Measurements from ENCODE around the gene ASPDH. TPM values are rescaled to one million over a fixed set of nuclear protein-coding genes. Genes with fewer than 3 reads are reported as not detected.

The ASPDH gene
- total RNA-seq, 1 experiment from 2014 or later: not detected

DNA sequence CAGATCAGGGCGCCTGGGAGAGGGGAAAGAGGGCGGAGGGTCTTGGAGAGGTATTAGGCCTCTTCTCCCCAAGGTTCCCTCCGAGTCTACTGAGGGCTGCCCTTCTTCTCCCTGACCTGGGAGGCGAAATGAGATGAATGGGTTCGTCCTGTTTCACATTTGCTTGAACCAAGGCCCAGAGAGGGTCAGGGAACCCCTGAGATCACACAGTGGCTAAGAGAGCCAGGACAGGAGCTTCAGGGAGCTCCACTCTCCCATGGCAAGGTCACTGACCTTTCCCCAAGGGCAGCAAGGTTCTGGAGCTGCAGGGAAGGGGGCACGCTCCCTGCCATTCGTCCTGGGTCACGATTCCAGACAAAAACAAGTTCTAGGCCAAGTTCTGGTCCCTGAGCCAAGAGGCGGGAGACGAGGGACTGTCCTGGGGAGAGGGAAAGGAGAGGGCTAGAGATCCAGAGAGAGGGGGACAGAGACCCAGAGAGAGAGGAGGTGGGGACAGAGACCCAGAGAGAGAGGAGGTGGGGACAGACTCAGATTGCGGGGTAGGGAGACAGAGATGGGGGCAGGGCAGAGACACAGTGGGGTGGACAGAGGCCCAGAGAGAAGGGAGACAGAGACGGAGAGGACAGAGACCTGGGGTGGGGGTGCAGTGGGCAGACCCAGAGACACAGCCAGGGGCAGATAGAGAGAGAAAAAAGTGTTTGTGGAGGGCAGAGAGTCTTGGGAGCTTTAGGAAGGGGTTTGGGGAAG, 541 bp downstream of the ASPDH start:
- no peaks in the 10 kb centered on the region; the same call in 1 of the 2 replicates for H3K27me3 ChIP-seq (ENCODE audit: control insufficient read depth, insufficient read depth, low read length)
- H3K36me3 ChIP-seq (replicated peaks; ENCODE audit: control insufficient read depth, insufficient read depth, low read length): no peaks in the 10 kb centered on the region
- peak; percentile 33 for DNase-seq
- no peak overlapping the region for H3K4me3 ChIP-seq (ENCODE audit: insufficient read depth, low read depth, low read length)

DNA sequence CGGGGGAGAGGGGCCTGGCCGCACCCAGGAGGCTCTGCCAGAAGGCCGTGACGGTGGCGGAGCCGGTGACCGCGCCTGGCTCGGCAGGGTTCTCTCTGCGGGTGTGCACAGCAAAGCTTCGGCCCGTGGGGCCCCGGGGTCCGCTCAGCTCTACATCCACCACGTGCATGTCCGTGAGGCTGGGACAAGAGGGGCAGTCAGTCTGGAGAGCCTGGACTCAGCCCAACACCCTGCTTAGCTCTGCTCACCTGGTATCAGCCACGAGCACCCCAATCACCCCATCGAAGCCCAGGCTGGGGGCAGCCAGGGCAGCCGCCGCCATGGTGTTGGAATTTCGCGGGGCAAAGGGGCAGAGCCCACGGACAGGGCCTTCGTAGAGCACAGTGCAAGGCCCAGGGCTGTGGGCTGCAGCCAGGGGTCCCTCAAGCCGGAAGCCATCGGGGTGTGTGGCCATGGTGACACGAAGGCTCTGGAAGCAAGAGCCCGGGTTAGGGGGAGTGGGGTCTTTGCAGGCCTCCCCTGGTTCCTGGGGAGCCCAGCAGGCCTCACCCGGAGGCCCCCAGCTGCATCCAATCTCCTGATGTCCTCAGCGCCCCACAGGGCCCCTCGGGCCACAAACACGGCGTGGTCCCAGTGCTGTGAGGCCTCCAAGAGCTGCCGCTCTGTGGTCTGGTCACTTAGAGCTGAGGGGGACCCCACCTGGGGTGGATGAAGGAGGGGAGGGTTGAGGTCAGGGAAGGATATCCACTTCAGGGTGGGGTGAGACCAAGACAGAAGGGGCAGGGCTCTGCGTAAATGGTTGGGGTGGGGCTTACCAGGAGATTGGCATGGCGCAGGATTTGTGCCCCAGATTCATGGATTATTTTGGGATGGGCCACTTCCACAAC, 1.4 kb downstream of the ASPDH start:
- H3K27me3 ChIP-seq (ENCODE audit: control insufficient read depth, insufficient read depth, low read length): no peaks in the 10 kb centered on the region; the same call in 1 of the 2 replicates
- H3K36me3 ChIP-seq (replicated peaks; ENCODE audit: control insufficient read depth, insufficient read depth, low read length): no peaks in the 10 kb centered on the region
- peak; percentile 58 for DNase-seq
- H3K4me3 ChIP-seq (ENCODE audit: insufficient read depth, low read depth, low read length): no peak overlapping the region

DNA sequence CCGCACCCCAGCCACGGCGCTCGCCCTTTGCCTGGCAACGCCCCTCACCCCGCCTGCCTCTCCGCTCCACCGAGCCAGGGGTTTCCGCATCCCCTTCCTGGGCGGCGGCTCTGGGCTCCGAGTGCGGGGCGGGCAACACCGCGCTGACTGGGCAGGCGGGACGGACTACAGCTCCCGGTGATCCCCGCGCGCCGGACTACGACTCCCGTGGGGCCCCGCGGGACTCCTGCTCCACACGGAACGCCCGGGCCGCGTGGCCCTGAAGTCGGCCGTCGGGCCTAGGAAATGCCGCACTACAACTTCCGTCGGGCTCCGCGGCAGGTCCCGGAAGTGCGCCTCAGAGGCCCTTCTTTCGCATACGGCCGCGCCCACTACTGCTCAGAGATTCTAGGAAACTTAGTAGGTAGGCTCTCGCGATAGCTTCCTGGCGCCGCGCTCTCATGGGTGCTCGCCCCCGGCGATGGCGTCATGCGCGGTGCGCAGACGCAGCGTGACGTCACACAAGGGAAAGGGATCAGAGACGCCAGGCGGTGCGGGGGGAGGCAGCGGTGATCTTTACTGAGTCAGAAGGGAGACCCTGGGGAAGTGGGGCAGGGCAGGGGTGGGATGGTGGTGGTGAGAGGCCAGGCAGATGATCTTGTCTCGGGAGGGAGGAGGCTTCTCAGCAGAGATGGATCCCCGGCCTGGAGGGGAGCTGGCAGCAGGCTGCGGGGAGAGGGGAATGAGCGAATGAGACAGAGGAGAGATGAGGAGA, 2.5 kb downstream of the ASPDH start, which contains the start of gene JOSD2:
TSS of gene JOSD2 (minus strand) at position 123 of the 754 bp plus-strand sequence. CDS start 760 bp downstream, outside the sequence.
- DNase-seq: peak; percentile 98
- no peaks in the 10 kb centered on the region; the same call in 1 of the 2 replicates for H3K27me3 ChIP-seq (ENCODE audit: control insufficient read depth, insufficient read depth, low read length)
- H3K36me3 ChIP-seq (replicated peaks; ENCODE audit: control insufficient read depth, insufficient read depth, low read length): no peaks in the 10 kb centered on the region
- peak within 1 kb of the TSS; percentile 59 for H3K4me3 ChIP-seq (ENCODE audit: insufficient read depth, low read depth, low read length)

DNA sequence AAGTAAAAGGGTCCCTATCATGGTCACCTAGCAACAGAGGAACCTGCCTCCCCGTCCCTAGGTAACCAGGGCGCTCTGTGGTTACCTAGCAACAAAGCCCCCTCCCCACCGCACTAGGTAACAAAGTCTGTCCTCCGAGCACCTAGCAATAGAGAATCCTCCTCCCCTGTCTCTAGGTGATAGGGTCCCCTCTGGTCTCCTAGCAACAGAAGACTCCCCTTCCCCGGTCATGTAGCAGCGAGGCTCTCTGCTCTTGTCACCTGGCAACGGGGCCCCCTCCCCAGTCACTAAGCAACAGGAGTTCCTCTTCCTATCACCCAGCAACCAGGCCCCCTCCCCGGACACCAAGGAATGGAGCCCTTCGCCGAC, 3.0 kb downstream of the ASPDH start:
- Histone ChIP-seq H3K36me3 (replicated peaks; ENCODE audit: control insufficient read depth, insufficient read depth, low read length) (no peaks in the 10 kb centered on the region), H3K4me3 (ENCODE audit: insufficient read depth, low read depth, low read length) (peak overlapping the region; percentile 59), H3K27me3 (ENCODE audit: control insufficient read depth, insufficient read depth, low read length) (no peaks in the 10 kb centered on the region; the same call in 1 of the 2 replicates)
- DNase-seq: peak; percentile 97

DNA sequence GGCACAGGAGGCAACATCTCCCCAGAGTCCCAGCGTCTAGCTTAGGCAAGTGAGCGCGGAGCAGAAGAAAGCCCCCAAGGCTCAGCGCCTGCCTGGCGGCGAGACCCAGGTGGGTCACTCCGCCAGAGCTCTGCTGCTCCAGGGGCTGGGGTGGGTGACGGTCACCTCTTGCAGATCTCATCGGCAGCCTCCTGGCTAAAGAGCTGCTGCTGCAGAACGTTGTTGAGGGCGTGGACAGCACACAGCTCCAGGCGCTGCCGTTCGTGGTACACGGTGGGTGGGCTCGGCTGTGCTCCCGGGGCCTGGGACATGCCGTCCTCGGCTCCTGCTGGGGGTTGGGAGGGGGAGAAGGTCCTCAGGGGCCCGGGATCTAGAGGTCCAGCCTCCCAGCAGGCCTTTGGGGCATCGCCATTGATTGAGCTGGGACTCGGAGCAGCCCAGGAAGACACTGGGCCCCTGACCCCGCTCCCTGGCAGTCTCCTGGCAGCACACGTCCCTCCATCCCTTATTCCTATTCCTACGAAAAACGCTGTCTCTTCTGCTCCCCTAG, 3.5 kb downstream of the ASPDH start:
- no peak for DNase-seq
- Histone ChIP-seq H3K4me3 (ENCODE audit: insufficient read depth, low read depth, low read length) (peak overlapping the region; percentile 59; the same call in 1 of the 2 replicates), H3K27me3 (ENCODE audit: control insufficient read depth, insufficient read depth, low read length) (no peaks in the 10 kb centered on the region; the same call in 1 of the 2 replicates), H3K36me3 (replicated peaks; ENCODE audit: control insufficient read depth, insufficient read depth, low read length) (no peaks in the 10 kb centered on the region)

DNA sequence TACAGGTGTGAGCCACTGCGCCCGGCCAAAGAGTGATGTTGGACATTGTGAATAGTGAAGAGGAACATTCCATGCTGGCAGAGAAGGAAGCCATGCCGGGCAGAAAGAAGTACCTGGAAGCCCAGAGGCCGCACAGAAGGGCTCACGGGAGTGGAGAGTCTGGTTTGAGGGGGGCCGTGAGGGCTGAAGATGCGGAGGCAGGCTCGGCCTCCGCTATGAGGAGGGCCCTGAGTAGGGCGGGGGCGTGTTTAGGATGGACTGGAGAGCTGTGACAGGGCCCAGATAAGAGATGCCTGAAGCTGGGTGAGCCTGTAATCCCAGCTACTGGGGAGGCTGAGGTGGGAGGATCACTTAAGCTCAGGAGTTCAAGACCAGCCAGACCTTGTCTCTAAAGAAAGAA, 4.3 kb downstream of the ASPDH start:
- no peak for DNase-seq
- H3K27me3 ChIP-seq (ENCODE audit: control insufficient read depth, insufficient read depth, low read length): no peaks in the 10 kb centered on the region
- H3K36me3 ChIP-seq (replicated peaks; ENCODE audit: control insufficient read depth, insufficient read depth, low read length): no peaks in the 10 kb centered on the region
- no peak overlapping the region for H3K4me3 ChIP-seq (ENCODE audit: insufficient read depth, low read depth, low read length)

DNA sequence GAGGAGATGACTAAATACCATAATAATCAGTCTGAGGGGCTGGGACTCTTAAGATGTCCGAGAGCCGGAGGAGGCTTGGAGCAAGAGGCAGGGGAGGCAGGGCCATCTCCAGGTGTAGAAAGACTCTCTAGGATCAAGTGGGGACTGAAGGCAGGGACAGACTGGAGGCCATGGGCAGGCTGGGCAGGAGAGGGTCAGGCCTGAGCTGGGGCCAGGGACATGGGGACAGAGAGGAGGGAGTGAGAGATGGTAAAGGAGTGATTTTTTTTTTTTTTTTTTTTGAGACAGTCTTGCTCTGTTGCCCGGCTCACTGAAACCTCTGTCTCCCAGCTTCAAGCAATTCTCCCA, 4.9 kb downstream of the ASPDH start:
- H3K27me3 ChIP-seq (ENCODE audit: control insufficient read depth, insufficient read depth, low read length): no peaks in the 10 kb centered on the region
- no peak overlapping the region for H3K4me3 ChIP-seq (ENCODE audit: insufficient read depth, low read depth, low read length)
- DNase-seq: no peak
- no peaks in the 10 kb centered on the region for H3K36me3 ChIP-seq (replicated peaks; ENCODE audit: control insufficient read depth, insufficient read depth, low read length)

DNA sequence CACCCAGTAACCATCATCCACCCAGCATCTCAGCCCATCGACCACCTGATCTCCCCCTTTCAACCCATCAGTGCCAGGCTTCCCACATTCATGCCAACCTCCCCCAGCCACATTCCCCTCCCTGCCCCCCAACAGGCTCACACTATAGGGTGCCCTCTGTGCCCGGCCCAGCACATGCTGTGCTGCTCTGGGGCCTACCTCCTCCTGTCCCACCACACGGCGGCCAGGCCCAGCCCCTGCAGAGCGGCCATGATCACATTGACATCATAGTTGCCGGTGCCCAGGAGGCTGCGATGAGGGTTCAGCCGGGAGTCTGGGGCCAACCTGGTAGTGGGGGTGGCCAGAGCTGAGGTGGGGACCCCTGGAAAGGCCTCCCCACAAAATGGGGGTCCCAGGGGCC, 6.3 kb downstream of the ASPDH start:
- H3K4me3 ChIP-seq (ENCODE audit: insufficient read depth, low read depth, low read length): no peak overlapping the region
- H3K27me3 ChIP-seq (ENCODE audit: control insufficient read depth, insufficient read depth, low read length): no peaks in the 10 kb centered on the region
- DNase-seq: no peak
- H3K36me3 ChIP-seq (replicated peaks; ENCODE audit: control insufficient read depth, insufficient read depth, low read length): no peaks in the 10 kb centered on the region

DNA sequence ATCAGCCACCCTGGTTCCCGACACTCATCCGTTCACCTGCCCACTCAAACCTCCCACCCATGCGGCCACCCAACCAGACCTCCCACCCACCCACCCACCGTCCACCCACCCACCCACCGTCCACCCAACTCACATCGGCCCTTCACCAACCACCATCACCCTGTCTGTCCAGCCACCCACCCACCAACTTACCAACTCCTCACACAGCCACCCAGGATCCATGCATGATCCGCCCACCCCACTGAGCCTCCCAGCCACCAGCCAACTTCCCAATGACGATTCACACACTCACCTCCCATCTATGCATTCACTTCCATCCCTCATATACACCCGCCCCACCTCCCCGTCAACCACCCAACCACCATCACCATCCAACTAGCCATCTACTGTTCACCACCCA, 7.0 kb downstream of the ASPDH start:
- no peaks in the 10 kb centered on the region for H3K36me3 ChIP-seq (replicated peaks; ENCODE audit: control insufficient read depth, insufficient read depth, low read length)
- no peaks in the 10 kb centered on the region for H3K27me3 ChIP-seq (ENCODE audit: control insufficient read depth, insufficient read depth, low read length)
- H3K4me3 ChIP-seq (ENCODE audit: insufficient read depth, low read depth, low read length): no peak overlapping the region
- DNase-seq: no peak

DNA sequence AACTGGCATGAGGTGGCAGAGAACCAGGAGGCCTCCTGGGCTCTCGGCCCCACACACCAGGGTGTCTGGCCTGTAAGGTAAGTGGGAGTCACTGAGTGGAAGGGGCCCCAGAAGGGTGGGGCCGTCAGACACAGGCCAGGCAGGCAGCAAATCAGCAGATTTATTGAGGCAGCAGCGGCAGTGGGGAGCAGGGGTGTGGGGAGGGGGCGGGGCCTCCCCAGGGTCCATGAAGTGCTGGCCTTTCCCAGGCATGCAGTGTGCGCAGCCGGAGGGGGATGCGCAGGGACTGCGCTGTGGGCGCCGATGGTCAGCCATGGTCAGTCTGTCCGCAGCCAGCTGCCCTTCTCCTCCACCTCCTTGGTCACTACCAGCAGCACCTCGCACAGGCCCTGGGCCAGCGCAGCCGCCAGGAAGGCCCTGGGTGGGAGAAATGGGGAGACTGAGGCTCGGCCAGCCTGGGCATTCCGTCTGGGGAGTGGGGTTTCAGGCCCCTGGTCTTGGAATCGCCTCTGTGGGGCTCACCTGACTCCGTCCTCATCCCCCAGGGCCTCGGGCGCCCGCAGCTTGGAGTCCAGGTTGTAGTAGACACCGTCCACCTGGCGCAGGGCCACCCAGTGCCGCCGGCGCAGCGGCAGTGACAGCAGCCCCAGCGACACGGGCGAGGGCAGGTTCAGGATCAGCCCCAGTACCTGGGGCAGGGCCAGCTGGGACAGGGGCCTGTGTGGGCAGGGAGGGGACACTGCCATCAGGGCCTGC, 7.7 kb downstream of the ASPDH start:
- peak; percentile 51 for DNase-seq
- no peak overlapping the region for H3K4me3 ChIP-seq (ENCODE audit: insufficient read depth, low read depth, low read length)
- 0 out of 2 replicates have a peak, but pooled peaks cover under 1% of the 10 kb centered on the region for H3K27me3 ChIP-seq (ENCODE audit: control insufficient read depth, insufficient read depth, low read length)
- H3K36me3 ChIP-seq (replicated peaks; ENCODE audit: control insufficient read depth, insufficient read depth, low read length): no peaks in the 10 kb centered on the region

DNA sequence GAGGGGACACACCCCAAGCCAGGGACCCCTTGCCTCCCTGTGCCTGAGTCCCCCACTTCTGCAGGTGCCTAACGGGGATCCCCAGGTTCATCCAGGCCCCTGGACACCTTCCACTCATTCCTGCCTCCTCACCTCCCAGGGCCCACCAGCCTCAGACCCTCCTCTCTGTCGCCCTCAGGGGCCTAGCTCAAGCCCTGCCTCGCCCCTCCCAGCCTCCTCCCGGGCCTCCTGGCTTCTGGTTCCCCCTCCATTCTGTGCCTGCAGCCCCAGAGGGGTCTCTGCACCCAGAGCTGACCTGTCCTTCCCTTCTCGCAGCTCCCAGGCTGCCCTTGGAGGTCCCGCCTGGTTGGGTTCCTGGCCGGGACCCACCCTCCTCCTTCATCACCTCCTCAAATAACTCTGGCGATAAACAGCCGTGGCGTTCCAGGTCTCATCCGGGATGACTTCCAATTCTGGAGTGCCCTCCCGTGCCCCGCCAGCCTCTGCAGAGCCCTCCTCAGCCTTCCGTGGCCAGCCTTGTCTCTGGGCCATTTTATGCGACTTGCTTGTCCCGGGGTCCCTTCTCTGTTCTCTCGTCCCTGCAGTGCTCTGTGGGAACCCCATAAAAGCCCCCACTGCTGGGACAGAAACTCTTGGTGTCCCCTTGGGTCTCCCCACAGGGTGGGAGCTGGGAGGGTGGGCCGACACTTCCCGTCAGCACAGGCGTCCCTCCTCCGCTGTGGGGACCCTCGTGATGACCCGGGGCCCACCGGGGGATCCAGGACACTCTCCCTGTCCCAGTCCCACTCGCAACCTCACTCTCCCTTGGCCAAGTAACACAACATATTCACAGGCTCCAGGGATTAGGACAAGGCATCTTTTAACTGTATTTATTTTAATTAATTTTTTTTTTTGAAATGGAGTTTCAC, 11.9 kb downstream of the ASPDH start:
- Histone ChIP-seq H3K27me3 (ENCODE audit: control insufficient read depth, insufficient read depth, low read length) (peaks cover 34% of the 10 kb centered on the region), H3K36me3 (replicated peaks; ENCODE audit: control insufficient read depth, insufficient read depth, low read length) (no peaks in the 10 kb centered on the region), H3K4me3 (ENCODE audit: insufficient read depth, low read depth, low read length) (no peak overlapping the region)
- no peak for DNase-seq

DNA sequence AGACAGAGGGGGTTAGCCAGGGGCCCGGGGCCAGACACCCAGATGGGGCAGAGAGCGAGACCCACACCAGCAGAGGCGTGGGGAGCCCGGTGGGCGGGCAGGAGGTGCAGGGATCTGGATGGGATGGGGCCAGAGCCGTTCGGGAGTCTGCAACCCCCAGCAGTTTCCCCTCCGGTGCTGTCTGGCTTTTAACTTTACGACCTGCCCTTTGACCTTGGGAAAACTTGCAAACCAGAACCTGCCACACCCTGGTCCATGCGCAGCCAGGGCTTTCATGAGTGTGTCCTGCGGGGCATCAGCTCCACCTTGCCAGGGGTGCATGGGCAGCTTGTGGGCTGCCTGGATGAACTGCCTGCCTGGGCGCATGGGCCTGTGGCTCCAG, 12.5 kb downstream of the ASPDH start:
- H3K27me3 ChIP-seq (ENCODE audit: control insufficient read depth, insufficient read depth, low read length): peaks cover 35% of the 10 kb centered on the region
- H3K36me3 ChIP-seq (replicated peaks; ENCODE audit: control insufficient read depth, insufficient read depth, low read length): no peaks in the 10 kb centered on the region
- no peak overlapping the region for H3K4me3 ChIP-seq (ENCODE audit: insufficient read depth, low read depth, low read length)
- DNase-seq: no peak

DNA sequence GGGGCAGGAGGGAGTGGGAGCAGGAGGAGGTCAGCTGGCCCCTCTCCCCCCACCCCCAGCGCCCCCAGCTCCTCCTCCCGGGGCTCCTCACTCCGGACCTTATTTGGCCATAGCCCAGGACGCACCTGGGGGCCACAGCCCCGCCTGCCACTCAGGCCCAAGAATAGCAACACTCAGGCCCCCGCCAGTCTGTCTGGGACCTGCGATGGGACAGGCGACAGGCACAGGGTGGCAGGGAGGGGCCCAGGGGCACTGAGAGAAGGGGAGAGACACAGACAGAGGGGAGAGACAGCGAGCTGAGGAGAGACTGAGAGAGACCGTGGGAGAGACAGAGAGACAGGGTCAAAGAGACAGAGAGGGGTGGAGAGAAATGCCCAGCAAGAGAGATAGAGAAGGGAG, 13.0 kb downstream of the ASPDH start:
- Histone ChIP-seq H3K27me3 (ENCODE audit: control insufficient read depth, insufficient read depth, low read length) (peaks cover 35% of the 10 kb centered on the region), H3K4me3 (ENCODE audit: insufficient read depth, low read depth, low read length) (no peak overlapping the region), H3K36me3 (replicated peaks; ENCODE audit: control insufficient read depth, insufficient read depth, low read length) (no peaks in the 10 kb centered on the region)
- DNase-seq: no peak

Measured in H7 (cell line).